Gastrocnemius medialis (tissue), 4 donors: ENCODE data around the gene ZBTB1.

ENCODE experiments used
- CTCF ChIP-seq, 5 experiments: fragments of 450-650 bp in 3 of 5; fragments of 200-600 bp in 2 of 5; sonication (generic) in 2 of 5; IDR thresholded peaks in 4 of 5; conservative IDR thresholded peaks in 1 of 5; 1 replicate in 4 of 5; 2 replicates in 1 of 5; pipeline ENCODE4 v1.5.1; 2016 to 2019; ENCODE audit warnings: antibody characterized with exemption in 5 of 5, mild to moderate bottlenecking in 3 of 5, moderate library complexity in 3 of 5
- POLR2A ChIP-seq, 2 donors: fragments of 450-650 bp; IDR thresholded peaks; one replicate each; pipeline ENCODE4 v1.6.1; 2017; ENCODE audit warnings: antibody characterized with exemption in 2 of 2, mild to moderate bottlenecking in 2 of 2, moderate library complexity in 2 of 2

- no peak for TF ChIP-seq CTCF (IDR thresholded peaks at IDR 0.05 in 4 of 5, conservative IDR thresholded peaks at IDR 0.05 in 1 of 5)
- TF ChIP-seq POLR2A (IDR thresholded peaks at IDR 0.05) = no peak
These were observed 52.0 kb downstream of the ZBTB1 start for GRCh38 chr14:64556526-64556925.
